GM18907 (cell line): ENCODE results near the gene ATRX.
"Not testable (repeated sequence)": the region's sequence is repeated elsewhere in the genome, so short reads cannot be mapped to it uniquely, and the experiment has no call there.

Experiments
- ATAC-seq: cut with Tn5 transposase; IDR thresholded peaks from one replicate; pipeline ENCODE4 v1.9.1; 2021; ENCODE audit warnings: mild to moderate bottlenecking, moderate library complexity; ENCODE audit not compliant: unreplicated experiment

Gene ATRX

DNA sequence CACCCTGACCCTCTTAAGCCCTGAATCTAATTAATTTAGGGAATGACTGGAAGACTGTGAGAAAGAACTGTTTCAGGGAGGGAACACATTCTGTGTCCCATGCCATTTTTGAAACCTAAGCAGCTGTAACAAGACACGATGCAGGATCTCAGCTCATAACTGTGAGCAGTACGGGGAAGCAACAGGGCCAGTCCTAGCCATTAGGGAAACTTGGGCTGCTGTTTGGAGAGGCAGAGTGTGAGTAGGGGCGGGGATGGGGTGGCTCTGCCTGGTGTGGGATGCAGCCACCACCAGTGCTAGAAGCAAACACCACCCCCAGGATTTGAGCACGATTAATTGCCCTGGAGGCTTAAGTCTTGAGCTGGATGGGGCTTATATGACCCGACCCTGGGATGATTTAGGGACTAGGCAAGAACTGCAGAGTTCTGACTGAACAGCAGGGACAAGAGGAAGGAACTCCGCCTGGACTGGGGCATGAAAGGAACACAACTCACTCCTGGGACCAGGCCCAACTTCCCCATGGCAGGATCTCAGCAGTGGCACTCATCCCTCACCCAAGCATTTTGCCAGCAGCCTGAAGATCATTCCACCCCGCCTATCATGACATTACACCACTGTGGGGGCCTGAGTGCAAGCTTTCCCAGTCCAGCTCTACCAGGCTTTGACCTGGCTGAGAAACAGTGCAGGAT lies 43.1 kb downstream of the ATRX start:
- ATAC-seq, result no peak

DNA sequence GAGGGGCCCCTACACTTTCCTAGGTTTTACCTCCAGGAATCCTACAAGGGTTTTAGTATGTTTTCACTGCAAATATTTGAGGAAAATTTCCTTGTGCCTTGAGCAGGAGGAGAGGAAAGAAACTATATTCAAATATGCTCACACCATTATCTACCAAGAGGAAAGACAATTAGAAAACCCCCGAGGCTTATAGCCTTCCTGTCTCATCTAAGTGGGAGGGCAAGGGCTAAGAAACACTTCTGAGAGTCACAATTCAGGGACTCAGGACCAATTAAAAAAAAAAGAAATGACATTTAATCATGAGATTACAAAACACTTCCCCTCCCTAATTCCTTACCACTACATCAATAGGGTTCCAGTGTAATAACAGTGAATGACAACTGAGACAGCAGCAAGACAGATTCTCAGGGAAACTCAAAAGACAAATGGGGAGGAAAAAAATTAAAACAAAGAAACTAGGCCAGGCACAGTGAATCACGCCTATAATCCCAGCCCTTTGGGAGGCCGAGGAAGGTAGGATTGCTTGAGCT lies 45.6 kb downstream of the ATRX start:
- ATAC-seq, result no peak

DNA sequence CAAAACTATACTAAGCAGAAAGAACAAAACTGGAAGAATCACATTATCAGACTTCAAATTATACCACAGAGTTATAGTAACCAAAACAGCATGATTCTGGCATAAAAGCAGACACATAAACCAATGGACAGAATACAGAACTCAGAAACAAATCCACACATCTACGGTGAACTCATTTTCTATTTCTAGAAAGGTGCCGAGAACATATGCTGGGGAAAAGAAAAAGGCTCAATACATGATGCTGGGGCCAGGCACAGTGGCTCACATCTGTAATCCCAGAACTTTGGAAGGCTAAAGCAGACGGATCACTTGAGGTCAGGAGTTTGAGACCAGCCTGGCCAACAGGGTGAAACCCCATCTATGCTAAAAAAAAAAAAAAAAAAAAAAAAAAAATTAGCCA lies 52.7 kb downstream of the ATRX start:
- no peak for ATAC-seq

DNA sequence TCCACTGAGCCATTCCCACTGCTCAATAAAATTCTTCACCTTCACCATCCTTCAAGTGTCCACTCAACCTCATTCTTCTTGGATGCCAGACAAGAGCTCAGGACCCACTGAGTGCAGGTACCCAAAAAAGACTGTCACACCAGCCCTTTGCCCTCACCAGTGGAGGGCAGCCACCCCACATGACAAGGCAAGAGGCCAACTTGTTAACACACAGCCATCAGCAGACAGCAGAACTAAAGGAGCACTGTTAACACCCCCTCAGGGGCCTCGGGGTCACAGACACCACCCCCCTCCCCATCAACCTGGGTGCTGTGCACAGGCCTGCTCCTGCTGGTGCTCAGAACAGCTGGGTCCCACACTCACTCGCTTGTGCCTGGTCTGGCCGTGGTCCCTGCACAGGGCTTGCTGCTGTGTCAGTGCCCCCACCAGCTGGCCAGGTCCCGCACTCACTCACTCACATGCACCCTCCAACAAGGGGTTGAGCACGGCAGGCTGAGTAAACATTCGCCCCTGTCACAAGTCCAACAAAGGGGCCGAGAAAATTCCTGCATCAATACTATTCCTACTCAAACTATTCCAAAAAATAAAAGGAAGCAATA lies 54.1 kb downstream of the ATRX start:
- no peak for ATAC-seq

DNA sequence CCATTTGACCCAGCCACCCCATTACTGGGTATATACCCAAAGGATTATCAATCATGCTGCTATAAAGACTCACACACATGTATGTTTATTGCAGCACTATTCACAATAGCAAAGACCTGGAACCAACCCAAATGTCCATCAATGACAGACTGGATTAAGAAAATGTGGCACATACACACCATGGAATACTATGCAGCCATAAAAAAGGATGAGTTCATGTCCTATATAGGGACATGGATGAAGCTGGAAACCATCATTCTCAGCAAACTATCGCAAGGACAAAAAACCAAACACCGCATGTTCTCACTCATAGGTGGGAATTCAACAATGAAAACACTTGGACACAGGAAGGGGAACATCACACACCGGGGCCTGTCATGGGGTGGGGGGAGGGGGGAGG lies 59.9 kb downstream of the ATRX start:
- not testable (repeated sequence) for ATAC-seq

DNA sequence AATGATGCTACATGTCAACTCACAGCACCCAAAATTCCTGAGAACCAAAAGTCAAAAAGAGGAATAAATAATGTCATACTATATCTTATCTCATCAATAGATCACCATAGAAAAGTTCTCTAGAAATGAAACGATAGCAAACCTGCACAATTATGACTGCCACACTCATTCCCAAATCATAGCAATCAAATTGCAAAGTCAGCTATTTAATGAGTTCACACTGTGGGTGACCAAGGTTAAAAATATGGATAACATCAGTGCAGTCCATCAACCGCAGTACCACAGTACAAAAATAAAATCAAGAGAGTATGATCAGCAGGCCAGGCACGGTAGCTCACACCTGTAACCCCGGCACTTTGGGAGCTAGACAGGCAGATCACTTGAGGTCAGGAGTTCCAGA lies 62.3 kb downstream of the ATRX start:
- ATAC-seq, result no peak

DNA sequence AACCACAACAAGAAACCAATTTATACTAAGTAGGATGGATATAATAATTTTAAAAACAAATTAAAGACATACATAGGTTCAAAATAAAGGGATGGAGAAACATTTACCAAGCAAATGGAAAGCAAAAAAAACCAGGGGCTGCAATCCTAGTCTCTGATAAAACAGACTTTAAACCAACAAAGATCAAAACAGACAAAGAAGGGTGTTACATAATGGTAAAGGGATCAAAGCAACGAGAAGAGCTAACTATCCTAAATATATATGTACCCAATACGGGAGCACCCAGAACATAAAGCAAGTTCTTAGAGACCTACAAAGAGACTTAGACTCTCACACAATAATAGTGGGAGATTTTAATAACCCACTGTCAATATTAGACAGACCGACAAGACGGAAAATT lies 66.6 kb downstream of the ATRX start:
- ATAC-seq, result no peak

DNA sequence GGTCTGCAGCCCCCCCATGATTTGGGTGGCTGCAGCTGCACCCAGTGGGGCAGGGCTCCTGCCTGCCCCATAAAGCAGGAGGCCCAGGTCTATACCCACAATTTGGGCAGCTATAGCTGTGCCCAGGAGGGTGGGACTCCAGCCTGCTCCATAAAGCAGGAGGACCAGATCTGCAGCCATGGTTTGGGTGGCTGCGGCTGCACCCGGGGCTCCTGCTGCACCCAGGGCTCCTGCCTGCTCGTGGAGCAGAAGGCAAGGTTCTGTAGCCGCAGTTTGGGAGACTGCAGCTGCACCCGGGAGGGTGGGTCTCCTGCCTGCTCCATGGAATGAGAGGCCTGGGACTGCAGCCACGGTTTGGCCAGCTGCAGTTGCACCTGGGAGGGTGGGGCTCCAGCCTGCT lies 81.1 kb downstream of the ATRX start:
- ATAC-seq, result no peak

DNA sequence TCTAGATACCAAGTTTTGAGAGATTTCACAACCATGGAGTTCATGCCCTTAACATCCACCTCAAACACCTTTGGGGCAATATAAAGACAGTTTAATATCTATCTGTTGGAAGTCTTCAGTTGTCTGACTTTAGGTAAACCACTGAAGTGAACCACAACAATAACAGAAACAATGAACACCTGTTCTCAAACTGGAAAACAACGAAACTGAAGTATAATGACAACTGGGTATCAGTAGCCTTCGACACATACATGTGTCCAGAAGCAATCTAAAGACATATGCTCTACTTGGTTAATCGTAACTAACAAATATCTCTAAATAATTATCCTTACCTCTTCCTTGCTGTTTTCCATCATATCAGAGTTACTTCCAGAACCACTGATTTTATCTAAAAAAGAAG lies 87.8 kb downstream of the ATRX start:
- no peak for ATAC-seq

DNA sequence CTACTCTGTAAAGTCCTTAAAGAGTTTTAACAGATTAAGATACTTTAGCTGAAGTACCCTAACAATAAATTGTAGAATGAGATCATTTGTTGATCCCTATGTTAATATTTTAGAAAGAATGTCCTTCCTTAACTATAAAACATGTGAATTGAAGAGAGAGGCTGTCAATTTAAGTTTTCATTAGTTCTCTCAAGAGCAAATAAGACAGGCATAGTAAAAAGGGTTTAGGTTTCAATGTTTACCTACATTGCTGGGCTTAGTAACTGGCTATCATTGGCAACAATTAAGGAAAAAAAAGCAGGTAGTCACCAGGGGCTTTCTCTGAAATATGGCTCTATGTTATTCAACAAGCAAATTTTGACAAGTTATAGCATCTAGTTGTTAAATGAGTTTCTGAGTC lies 91.5 kb downstream of the ATRX start:
- ATAC-seq, result no peak

DNA sequence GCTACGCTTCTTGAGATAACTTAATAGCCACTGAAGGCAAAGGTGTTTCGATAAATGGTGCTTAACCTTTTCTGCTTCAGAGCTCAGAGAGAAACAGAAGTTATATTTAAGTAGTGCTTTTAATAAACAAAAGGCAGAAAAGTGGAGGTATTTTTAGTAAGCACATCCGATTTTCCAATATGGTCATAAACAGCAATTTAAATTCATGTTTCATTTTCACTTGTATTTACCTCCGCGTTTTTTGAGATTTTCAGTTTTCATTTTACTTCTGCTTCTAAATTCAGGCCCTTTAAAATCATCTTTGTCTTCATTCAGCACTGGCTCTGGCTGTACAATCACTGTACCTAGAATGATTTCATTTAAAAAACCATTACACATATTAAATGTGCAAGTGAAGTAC lies 92.4 kb downstream of the ATRX start:
- ATAC-seq, result no peak

DNA sequence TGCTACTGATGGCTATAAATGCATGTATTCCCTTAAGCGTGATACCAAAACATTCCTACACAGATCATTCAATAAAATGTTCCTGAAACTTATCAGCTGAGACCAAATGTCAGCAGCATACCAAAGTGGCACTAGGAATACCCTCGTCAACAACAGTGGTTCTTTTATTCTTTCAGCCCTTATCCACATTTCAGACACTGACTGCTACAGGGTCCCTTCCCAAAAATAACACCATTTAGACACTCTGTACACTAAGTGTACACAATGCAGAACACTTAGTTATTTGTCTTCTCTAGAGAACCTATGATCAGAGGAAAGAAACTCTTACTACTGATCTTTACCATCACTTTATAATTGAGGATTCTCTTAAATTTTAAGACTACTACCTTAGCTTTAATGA lies 94.1 kb downstream of the ATRX start:
- ATAC-seq, result no peak

DNA sequence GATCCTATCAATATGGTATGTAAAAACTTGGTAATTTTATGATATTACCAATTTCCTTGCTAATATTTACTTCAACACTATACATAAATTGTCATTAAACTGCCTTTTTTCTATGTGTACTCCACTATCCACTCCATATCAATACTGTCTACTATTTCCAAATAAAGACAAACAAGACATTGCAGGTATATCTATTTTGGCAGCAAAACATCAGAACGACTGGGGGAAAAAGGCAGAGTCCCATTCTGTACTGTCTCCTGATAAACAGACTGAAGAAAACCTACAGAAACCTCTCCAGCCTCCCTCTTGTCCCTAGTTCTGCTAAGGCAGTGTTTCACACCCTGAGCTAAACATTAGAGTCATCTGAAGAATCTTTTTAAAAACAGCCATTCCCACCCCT lies 96.6 kb downstream of the ATRX start:
- ATAC-seq, result no peak

DNA sequence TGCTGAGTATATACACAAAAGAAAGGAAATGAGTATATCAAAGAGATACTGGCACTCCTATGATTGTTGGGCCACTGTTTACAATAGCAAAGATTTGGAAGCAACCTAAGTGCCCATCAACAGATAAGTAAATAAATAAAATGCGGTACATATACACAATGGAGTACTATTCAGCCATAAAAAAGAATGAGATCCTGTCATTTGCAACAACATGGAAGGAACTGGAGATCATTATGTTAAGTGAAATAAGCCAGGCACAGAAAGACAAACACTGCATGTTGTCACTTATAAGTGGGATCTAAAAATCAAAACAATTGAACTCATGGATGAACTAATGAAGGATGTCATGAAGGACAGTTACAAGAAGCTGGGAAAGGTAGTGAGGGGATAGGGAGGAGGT lies 100.3 kb downstream of the ATRX start:
- not testable (repeated sequence) for ATAC-seq

DNA sequence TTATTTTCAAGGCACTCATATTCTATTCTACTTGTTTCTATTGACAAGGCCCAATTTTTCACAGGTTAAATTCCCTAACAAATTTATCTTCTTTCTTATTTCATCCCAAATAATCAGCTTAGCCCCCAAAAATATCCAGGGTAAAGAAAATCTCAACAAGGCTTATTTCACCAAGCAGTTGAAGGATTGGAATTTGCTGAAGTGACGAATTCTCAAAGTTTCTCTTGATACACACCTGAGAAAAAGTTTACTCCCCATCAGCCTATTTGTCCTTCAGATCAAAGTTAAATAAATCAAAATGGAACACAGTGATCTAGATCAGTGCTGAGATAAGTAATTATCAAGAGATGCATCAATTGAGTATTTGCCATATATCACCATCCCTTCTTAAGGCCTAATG lies 106.9 kb downstream of the ATRX start:
- ATAC-seq, result no peak

DNA sequence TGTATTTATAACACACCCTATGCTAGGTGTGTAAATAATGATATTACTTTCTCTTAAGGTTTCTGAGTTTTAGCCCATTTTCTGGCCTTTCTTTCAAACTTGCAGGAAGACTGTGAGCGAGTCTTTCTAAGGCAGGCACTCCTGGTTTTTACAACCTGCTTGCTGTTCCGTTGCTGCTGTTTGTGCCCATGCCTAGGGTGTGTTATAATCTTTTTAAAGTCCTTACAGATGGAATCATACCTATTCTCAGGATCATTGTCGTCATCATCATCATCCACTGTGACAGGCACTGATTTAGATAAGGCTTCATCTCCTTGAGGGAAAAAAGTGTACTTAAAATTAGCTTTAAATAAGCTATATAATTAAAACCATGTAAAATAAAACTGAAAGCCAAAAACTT lies 110.0 kb downstream of the ATRX start:
- ATAC-seq, result no peak

DNA sequence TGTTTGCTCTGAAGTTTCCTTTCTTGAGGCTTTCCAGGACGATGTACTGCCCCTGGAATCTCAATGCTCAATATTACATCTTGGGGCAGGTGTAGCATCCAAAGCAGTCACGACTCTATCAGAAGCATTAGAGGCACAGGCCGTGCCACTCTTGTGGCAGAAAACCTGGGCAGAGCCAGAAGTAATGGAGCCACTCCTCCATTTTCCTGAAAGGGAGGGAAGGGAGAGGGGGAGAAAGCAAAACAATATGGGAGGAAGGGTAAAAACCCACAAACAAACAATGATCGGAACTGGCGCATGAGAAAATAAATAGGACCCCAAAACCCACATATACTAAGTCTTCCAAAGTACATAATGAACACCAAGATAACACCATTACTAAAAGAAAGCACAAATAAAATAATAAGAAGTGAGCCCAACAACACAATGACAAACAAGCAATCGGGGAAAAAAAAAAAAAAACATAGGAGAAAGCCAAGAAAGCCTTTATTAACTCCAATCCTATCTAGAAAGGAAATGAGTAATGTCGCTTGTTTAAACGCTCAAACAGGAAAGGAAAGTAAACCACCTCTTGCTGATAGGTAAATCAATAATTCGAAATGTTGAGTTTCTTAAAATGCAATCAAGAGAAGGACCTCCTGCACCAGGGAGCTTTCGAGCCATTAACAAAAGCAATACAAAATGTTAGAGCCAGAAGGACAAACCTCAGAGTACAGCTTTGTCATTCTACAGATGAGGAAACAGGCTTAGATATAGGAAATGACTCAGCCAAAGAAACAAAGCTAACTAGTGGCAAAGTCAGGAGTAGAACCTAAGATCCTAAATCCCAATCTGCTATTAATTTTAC lies 117.4 kb downstream of the ATRX start:
- ATAC-seq, result no peak

DNA sequence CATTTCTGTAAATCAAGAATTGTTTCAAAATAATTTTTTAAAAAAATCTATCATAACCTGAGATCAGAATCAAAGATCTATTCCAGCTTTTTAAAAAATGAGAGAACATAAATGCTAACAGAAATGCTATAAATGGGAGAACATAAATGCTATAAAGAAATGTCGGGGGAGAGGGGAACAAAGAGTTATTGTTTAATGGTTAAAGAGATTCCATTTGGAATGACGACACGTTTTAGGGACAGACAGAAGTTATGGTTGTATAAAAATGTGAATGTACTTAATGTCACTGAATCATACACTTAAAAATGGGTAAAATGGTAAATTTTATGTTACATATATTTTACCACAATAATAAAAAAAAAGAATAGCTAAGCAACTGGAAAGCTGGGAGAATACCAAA lies 127.1 kb downstream of the ATRX start:
- no peak for ATAC-seq

DNA sequence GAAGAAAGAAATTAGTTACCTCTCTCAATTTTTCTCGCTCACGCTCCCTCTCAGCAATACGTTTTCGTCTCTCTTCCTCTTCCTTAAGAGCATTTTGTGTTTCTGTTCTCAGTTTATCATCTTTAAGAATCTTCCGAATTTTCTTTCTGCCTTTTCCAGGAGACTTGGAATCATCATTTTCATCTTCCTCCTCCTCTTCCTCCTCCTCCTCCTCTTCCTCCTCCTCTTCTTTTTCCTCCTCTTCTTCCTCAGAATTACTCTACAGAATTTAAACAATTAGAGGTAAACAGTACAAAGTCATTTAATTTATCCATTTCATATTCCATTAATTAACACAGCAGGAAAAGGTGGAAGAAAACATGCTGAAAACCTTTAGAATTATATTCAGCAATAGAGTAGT lies 133.9 kb downstream of the ATRX start:
- no peak for ATAC-seq

DNA sequence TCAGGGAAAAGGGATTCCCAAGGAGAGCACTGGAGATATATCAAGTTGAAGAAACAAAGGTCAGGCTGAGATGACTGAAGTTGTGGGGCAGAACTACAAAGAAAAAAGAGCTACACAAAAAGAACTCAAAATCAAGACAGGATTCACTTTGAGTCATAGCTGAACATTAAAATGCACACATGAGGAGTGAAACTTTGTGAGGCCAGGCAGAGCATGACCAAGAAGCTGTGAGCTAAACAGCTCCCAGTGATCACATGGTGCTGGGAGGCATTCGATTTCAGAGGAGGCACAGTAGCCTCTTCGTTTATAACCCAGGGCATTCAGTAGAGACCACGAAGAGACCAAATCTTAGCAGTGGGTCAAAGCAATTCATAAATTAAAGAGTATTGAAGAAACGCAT lies 145.3 kb downstream of the ATRX start:
- no peak for ATAC-seq

DNA sequence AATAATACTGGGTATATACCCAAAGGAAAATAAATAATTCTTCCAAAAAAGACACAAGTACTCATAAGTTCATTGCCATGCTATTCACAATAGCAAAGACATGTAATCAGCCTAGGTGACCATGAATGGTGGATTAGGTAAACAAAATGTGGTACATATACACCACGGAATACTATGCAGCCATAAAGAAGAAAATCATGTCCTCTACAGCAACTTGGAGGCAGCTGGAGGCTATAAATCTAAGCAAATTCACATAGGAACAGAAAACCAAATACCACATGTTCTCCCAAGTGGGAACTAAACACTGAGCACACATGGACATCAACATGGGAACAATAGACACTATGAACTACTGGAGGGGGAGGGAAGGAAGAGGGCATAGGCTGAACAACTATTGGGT lies 146.2 kb downstream of the ATRX start:
- no peak for ATAC-seq

DNA sequence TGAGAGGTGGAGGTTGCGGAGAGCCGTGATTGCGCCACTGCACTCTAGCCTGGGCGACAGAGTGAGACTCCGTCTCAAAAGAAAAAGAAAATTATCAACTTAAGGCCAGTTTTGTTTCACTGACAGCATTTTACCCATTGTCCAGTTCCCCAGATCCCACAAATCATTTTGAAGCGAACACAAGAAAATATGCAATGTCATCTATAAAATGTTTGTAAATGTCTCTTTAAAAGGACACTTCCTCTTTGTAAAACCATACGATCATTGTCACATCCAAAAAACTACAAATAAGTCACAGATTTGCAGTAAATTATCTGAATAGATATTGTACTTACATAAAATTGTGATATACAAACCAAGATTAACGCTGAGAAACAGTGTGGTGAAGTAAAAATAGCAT lies 147.6 kb downstream of the ATRX start:
- no peak for ATAC-seq
